ENCODE measurements around the gene TESPA1. TPM values are rescaled to one million over a fixed set of nuclear protein-coding genes. Genes with fewer than 3 reads are reported as not detected.

TESPA1 gene, protein sequence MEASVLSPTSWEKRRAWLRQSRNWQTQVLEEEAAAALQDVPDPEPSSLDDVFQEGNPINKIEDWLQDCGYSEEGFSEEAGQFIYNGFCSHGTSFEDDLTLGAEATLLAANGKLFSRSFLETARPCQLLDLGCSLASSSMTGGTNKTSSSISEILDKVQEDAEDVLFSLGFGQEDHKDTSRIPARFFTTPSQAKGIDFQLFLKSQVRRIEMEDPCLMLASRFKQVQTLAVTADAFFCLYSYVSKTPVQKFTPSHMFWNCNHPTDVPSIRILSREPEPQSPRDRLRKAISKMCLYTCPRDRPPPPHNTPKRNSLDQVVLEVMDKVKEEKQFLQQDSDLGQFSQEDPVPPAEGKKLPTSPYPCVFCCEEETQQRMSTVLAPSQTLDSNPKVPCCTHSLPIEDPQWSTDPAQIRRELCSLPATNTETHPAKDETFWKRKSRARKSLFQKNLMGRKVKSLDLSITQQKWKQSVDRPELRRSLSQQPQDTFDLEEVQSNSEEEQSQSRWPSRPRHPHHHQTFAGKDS
- total RNA-seq (2022; extraction: Qiagen RNA extraction; ENCODE audit: low read depth) = not detected in 5 replicates

DNA sequence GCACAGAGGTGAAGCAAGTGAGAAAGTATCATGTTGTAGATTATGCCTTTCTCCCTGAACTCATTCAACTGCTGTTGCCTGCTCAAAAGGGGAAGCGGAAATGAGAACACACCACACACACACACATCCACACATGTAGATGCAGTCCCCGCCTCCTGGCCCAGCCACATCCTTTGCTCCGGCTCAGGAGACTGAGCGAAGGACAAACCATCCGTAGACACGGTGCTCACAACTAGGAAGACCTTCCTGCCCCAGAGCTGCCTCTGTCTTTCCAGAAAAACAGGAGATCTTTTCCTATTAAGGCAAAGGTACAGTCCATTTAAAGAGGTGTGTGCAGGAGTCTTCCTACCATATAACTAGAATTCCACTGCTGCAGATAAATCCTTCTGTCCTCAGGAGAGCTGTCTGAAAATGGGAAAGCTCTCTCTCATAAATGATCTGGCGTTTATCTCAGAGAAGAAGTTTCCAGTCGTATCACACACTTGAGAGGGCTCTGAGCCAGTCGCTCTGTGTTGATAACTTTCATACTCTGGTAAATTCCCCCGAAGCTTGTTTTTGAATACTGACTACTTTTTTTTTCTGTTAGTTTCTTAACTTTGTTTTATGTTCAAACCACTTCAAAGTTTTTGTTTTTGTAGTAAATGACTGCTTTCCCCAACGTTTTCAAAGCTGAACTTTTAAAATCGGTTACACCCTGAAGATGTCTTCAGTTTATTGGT is at the start of gene TESPA1:
TESPA1 (minus strand) TSS at position 105 of the 719 bp plus-strand sequence. CDS start 10,200 bp downstream, outside the sequence.

DNA sequence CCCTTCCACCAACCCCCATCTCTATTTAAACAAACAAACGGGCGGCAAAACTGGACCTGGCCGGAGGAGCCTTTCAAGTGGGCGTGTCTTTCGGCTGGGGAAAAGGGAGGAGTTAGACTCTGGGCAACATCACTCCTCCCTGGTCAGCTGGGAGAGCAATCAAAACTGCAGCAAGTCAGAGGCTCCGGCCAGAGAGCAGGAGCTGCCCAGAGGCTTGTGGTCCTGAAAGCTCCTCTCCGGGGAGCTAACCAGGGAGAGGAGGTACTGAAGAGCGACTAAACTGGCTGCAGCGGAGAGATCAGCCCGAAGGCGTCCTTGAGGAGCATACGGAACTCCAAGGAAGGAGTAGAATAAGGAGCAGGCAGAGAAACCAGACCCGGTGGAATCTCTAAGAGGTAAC is 35.2 kb upstream of the TESPA1 start, which contains the start of gene NEUROD4:
NEUROD4 (plus strand) TSS at position 191 of the 400 bp plus-strand sequence. CDS start 6,466 bp downstream, outside the sequence.

Other genes with a start within 250 kb of the TESPA1 start
- not detected in 5 replicates for gene MUCL1, start 130.2 kb downstream of the TESPA1 start, total RNA-seq (2022; extraction: Qiagen RNA extraction; ENCODE audit: low read depth)
- not detected in 5 replicates for gene NEUROD4, start 35.2 kb upstream of the TESPA1 start, total RNA-seq (2022; extraction: Qiagen RNA extraction; ENCODE audit: low read depth)
- not detected in 5 replicates for gene OR9K2, start 141.6 kb upstream of the TESPA1 start, total RNA-seq (2022; extraction: Qiagen RNA extraction; ENCODE audit: low read depth)
- not detected in 5 replicates for gene OR10A7, start 236.3 kb upstream of the TESPA1 start, total RNA-seq (2022; extraction: Qiagen RNA extraction; ENCODE audit: low read depth)